HepG2 (cell line): Measurements from ENCODE around the gene ZDHHC16. TPM values are rescaled to one million over a fixed set of nuclear protein-coding genes. Genes with fewer than 3 reads are reported as not detected.
A peak's percentile ranks its signal among the peaks of the same experiment; 100 is the strongest.

ENCODE experiments used
- ARNT ChIP-seq: fragments of 450-650 bp; IDR thresholded peaks from 2 replicates; pipeline ENCODE4 v1.6.1; 2017
- ELF3 ChIP-seq: IDR thresholded peaks from 2 replicates; pipeline ENCODE4 v1.6.1; 2016; ENCODE audit warnings: missing genetic modification reagents, missing compliant biosample characterization
- FIP1L1 ChIP-seq: fragments of 200-400 bp; formaldehyde crosslinking; IDR thresholded peaks from 2 replicates; pipeline ENCODE4 v1.6.1; 2018; ENCODE audit warnings: low read depth, mild to moderate bottlenecking, low read length, moderate library complexity, borderline replicate concordance; ENCODE audit not compliant: insufficient read depth
- GATA4 ChIP-seq: sonication (generic); IDR thresholded peaks from 2 replicates; pipeline ENCODE4 v1.6.1; 2016; ENCODE audit warnings: antibody characterized with exemption, low read depth, borderline replicate concordance
- GRHL1 ChIP-seq: sonication (generic); formaldehyde crosslinking; conservative IDR thresholded peaks from 2 replicates; pipeline ENCODE4 v1.8.0; 2022; ENCODE audit warnings: missing genetic modification reagents
- HMG20B ChIP-seq: conservative IDR thresholded peaks from 2 replicates; pipeline ENCODE4 v1.6.1; 2016; ENCODE audit warnings: missing genetic modification reagents, missing compliant biosample characterization
- HNRNPL ChIP-seq: fragments of 200-400 bp; formaldehyde crosslinking; IDR thresholded peaks from 2 replicates; pipeline ENCODE4 v1.6.1; 2017; ENCODE audit warnings: mild to moderate bottlenecking, low read depth, low read length
- IRF2 ChIP-seq: IDR thresholded peaks from 2 replicates; pipeline ENCODE4 v1.6.1; 2018; ENCODE audit warnings: missing genetic modification reagents, missing compliant biosample characterization
- LBX2 ChIP-seq: sonication (generic); formaldehyde crosslinking; IDR thresholded peaks from 2 replicates; pipeline ENCODE4 v1.5.0; 2020; ENCODE audit warnings: missing genetic modification reagents, mild to moderate bottlenecking, borderline replicate concordance
- MIXL1 ChIP-seq: IDR thresholded peaks from 2 replicates; pipeline ENCODE4 v1.6.1; 2016
- MXD4 ChIP-seq: IDR thresholded peaks from 2 replicates; pipeline ENCODE4 v1.6.1; 2016; ENCODE audit warnings: mild to moderate bottlenecking, missing biosample characterization, missing genetic modification reagents
- NR3C1 ChIP-seq: sonication (generic); formaldehyde crosslinking; IDR thresholded peaks from 2 replicates; pipeline ENCODE4 v1.4.0; 2020; ENCODE audit warnings: missing genetic modification reagents
- REL ChIP-seq: sonication (generic); formaldehyde crosslinking; conservative IDR thresholded peaks from 2 replicates; pipeline ENCODE4 v1.8.0; 2022; ENCODE audit warnings: mild to moderate bottlenecking, missing genetic modification reagents, moderate library complexity
- SRSF4 ChIP-seq: fragments of 200-400 bp; formaldehyde crosslinking; IDR thresholded peaks from one replicate; pipeline ENCODE4 v1.6.1; 2018; ENCODE audit warnings: mild to moderate bottlenecking, low read depth, low read length, moderate library complexity; ENCODE audit not compliant: poor library complexity, severe bottlenecking
- TEAD3 ChIP-seq: optimal IDR thresholded peaks from 2 replicates; pipeline ENCODE3; 2016; ENCODE audit warnings: borderline replicate concordance
- ZGPAT ChIP-seq: IDR thresholded peaks from 2 replicates; pipeline ENCODE4 v1.6.1; 2016; ENCODE audit warnings: mild to moderate bottlenecking
- ZMYM4 ChIP-seq: sonication (generic); formaldehyde crosslinking; IDR thresholded peaks from 2 replicates; pipeline ENCODE4 v1.8.1; 2023; ENCODE audit warnings: mild to moderate bottlenecking, missing genetic modification reagents
- ZNF343 ChIP-seq: sonication (generic); formaldehyde crosslinking; IDR thresholded peaks from 2 replicates; pipeline ENCODE4 v1.4.0; 2020; ENCODE audit warnings: mild to moderate bottlenecking, missing genetic modification reagents
- ZNF362 ChIP-seq: sonication (generic); formaldehyde crosslinking; IDR thresholded peaks from 2 replicates; pipeline ENCODE4 v1.4.0; 2020; ENCODE audit warnings: missing genetic modification reagents, mild to moderate bottlenecking, borderline replicate concordance
- ZNF605 ChIP-seq: sonication (generic); formaldehyde crosslinking; IDR thresholded peaks from 2 replicates; pipeline ENCODE4 v1.8.0; 2022; ENCODE audit warnings: mild to moderate bottlenecking, missing genetic modification reagents
- ZNF773 ChIP-seq: sonication (generic); formaldehyde crosslinking; IDR thresholded peaks from 2 replicates; pipeline ENCODE4 v1.4.0; 2020; ENCODE audit warnings: missing genetic modification reagents, borderline replicate concordance
- polyA plus RNA-seq, 8 experiments: library from polyadenylated mRNA; depleted of rRNA in 3 of 8; stranded (reverse) in 7 of 8; unstranded in 1 of 8; fragments of >200 nt; fragmentation: Illumina TruSeq in 4 of 8; extraction: Trizol in 4 of 8; gene quantifications; 2 replicates each; pipeline versions ENCODE4 v1.2.1 to v1.2.3, GENCODE V29; 2011 to 2016; ENCODE audit warnings: low read depth in 4 of 8, missing spikeins in 1 of 8, mixed read lengths in 1 of 8; ENCODE audit not compliant: insufficient read depth in 1 of 8
- total RNA-seq, 5 experiments: library from RNA; depleted of rRNA; stranded (reverse); fragments of >200 nt; fragmentation: Illumina TruSeq; extraction: Trizol; gene quantifications; 2 replicates each; pipeline ENCODE4 v1.2.3, GENCODE V29; 2016; ENCODE audit warnings: low read depth in 1 of 5
- TF ChIP-seq, protein P1 (sequence below): sonication (generic); formaldehyde crosslinking; IDR thresholded peaks from 2 replicates; pipeline ENCODE4 v1.5.0; 2020; ENCODE audit warnings: missing genetic modification reagents
- TF ChIP-seq, protein P2 (sequence below): sonication (generic); formaldehyde crosslinking; IDR thresholded peaks from 2 replicates; pipeline ENCODE4 v1.5.0; 2020; ENCODE audit warnings: missing genetic modification reagents

ZDHHC16 gene
- total and polyA plus RNA-seq, 2 of the 13 experiments (the other 11 are each of a cell fraction or from before 2014, with no cell fraction given), result 40.8 to 41.8 TPM

- 0 out of 2 replicates have a peak, but pooled peaks have one; percentile 30 for TF ChIP-seq ZNF605 (CRISPR knock-in tag)
- TF ChIP-seq ELF3, result peak; percentile 40; the same call in 1 of the 2 replicates
- no peak for TF ChIP-seq HNRNPL
- TF ChIP-seq ZNF343 (CRISPR knock-in tag), result no peak
- no peak for TF ChIP-seq NR3C1
- TF ChIP-seq MIXL1 (CRISPR knock-in tag), result no peak
- TF ChIP-seq REL (CRISPR knock-in tag), result 0 out of 2 replicates have a peak, but pooled peaks have one; percentile 62
- TF ChIP-seq, protein P1, sequence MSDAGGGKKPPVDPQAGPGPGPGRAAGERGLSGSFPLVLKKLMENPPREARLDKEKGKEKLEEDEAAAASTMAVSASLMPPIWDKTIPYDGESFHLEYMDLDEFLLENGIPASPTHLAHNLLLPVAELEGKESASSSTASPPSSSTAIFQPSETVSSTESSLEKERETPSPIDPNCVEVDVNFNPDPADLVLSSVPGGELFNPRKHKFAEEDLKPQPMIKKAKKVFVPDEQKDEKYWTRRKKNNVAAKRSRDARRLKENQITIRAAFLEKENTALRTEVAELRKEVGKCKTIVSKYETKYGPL, result no peak
- TF ChIP-seq GRHL1 (CRISPR knock-in tag), result no peak
- TF ChIP-seq MXD4 (CRISPR knock-in tag), result peak; percentile 73
- peak; percentile 84; the same call in 1 of the 2 replicates for TF ChIP-seq IRF2 (CRISPR knock-in tag)
- TF ChIP-seq GATA4, result no peak
- TF ChIP-seq ARNT, result no peak
- TF ChIP-seq ZGPAT, result peak; percentile 87
- TF ChIP-seq SRSF4, result no peak
- TF ChIP-seq FIP1L1, result no peak
- no peak for TF ChIP-seq LBX2 (CRISPR knock-in tag)
- TF ChIP-seq ZNF362 (CRISPR knock-in tag), result no peak
- TF ChIP-seq, protein P2, sequence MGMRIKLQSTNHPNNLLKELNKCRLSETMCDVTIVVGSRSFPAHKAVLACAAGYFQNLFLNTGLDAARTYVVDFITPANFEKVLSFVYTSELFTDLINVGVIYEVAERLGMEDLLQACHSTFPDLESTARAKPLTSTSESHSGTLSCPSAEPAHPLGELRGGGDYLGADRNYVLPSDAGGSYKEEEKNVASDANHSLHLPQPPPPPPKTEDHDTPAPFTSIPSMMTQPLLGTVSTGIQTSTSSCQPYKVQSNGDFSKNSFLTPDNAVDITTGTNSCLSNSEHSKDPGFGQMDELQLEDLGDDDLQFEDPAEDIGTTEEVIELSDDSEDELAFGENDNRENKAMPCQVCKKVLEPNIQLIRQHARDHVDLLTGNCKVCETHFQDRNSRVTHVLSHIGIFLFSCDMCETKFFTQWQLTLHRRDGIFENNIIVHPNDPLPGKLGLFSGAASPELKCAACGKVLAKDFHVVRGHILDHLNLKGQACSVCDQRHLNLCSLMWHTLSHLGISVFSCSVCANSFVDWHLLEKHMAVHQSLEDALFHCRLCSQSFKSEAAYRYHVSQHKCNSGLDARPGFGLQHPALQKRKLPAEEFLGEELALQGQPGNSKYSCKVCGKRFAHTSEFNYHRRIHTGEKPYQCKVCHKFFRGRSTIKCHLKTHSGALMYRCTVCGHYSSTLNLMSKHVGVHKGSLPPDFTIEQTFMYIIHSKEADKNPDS (CRISPR knock-in tag), result no peak
- TF ChIP-seq ZNF773, result 0 out of 2 replicates have a peak, but pooled peaks have one; percentile 33
- TF ChIP-seq ZMYM4, result peak; percentile 76; the same call in 1 of the 2 replicates
- peak; percentile 25 for TF ChIP-seq TEAD3 (CRISPR knock-in tag)
- TF ChIP-seq HMG20B (CRISPR knock-in tag), result no peak
Measured at GRCh38 chr10:97425964-97426775, 19.8 kb upstream of the ZDHHC16 start, which contains the start of gene PGAM1 (continued).
